Lower leg skin (tissue), 3 donors: ENCODE measurements around the gene KRT10.

Experiments
- POLR2A ChIP-seq, 2 donors: fragments of 450-650 bp; IDR thresholded peaks; one replicate each; pipeline ENCODE4 v1.6.1; 2016 to 2017; ENCODE audit warnings: antibody characterized with exemption in 2 of 2, mild to moderate bottlenecking in 1 of 2, moderate library complexity in 1 of 2
- TF ChIP-seq, protein P1 (sequence below), 3 donors: fragments of 450-650 bp; IDR thresholded peaks; one replicate each; pipeline ENCODE4 v1.5.1; 2016; ENCODE audit warnings: antibody characterized with exemption in 3 of 3, mild to moderate bottlenecking in 3 of 3, moderate library complexity in 2 of 3

GRCh38 chr17:40821536-40821935 is 878 bp downstream of the KRT10 start:
- TF ChIP-seq, protein P1, sequence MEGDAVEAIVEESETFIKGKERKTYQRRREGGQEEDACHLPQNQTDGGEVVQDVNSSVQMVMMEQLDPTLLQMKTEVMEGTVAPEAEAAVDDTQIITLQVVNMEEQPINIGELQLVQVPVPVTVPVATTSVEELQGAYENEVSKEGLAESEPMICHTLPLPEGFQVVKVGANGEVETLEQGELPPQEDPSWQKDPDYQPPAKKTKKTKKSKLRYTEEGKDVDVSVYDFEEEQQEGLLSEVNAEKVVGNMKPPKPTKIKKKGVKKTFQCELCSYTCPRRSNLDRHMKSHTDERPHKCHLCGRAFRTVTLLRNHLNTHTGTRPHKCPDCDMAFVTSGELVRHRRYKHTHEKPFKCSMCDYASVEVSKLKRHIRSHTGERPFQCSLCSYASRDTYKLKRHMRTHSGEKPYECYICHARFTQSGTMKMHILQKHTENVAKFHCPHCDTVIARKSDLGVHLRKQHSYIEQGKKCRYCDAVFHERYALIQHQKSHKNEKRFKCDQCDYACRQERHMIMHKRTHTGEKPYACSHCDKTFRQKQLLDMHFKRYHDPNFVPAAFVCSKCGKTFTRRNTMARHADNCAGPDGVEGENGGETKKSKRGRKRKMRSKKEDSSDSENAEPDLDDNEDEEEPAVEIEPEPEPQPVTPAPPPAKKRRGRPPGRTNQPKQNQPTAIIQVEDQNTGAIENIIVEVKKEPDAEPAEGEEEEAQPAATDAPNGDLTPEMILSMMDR (IDR thresholded peaks at IDR 0.05) = no peak
- TF ChIP-seq POLR2A (IDR thresholded peaks at IDR 0.05) = no peak
